MCF 10A (cell line): ENCODE measurements around the gene AGBL4. TPM values are rescaled to one million over a fixed set of nuclear protein-coding genes. Genes with fewer than 3 reads are reported as not detected.
A peak's percentile ranks its signal among the peaks of the same experiment; 100 is the strongest.

ENCODE experiments used
- BruUV-seq: library from RNA; stranded (reverse); fragments of 400-500 nt; replicated peaks from 2 replicates; lab custom pipeline; 2021; lab: Mats Ljungman, UMichigan
- CTCF ChIA-PET: fragments of 300-600 bp; sonication (Branson Sonifier 250); formaldehyde crosslinking; extraction: SDS; loops from one replicate; lab custom pipeline; 2021; ENCODE audit warnings: antibody characterized with exemption, inconsistent platforms; lab: Yijun Ruan, JAX
- POLR2A ChIA-PET: fragments of 300-600, 350-650 bp; sonication (Branson Sonifier 250); formaldehyde crosslinking; extraction: SDS; loops from one replicate; lab custom pipeline; 2020; ENCODE audit warnings: antibody characterized with exemption, inconsistent platforms; lab: Yijun Ruan, JAX
- DNase-seq: peaks from one replicate; pipeline ENCODE4 v3.0.0-alpha.2; 2018; ENCODE audit not compliant: unreplicated experiment
- H3K27ac Mint-ChIP-seq: one replicate; pipeline ENCODE4 v1.8.0; 2022; ENCODE audit warnings: mild to moderate bottlenecking, low read depth, mixed read lengths; ENCODE audit not compliant: unreplicated experiment
- H3K27me3 Mint-ChIP-seq: one replicate; pipeline ENCODE4 v1.8.0; 2022; ENCODE audit warnings: mixed read lengths; ENCODE audit not compliant: insufficient read depth, unreplicated experiment
- H3K36me3 Mint-ChIP-seq: one replicate; pipeline ENCODE4 v1.8.0; 2022; ENCODE audit warnings: mild to moderate bottlenecking, moderate library complexity, mixed read lengths; ENCODE audit not compliant: insufficient read depth, unreplicated experiment
- H3K4me1 Mint-ChIP-seq: one replicate; pipeline ENCODE4 v1.8.0; 2022; ENCODE audit warnings: mixed read lengths; ENCODE audit not compliant: insufficient read depth, unreplicated experiment
- H3K4me3 Mint-ChIP-seq: one replicate; pipeline ENCODE4 v1.8.0; 2022; ENCODE audit warnings: mild to moderate bottlenecking, moderate library complexity, mixed read lengths; ENCODE audit not compliant: unreplicated experiment
- H3K9me3 Mint-ChIP-seq: one replicate; pipeline ENCODE4 v1.8.0; 2022; ENCODE audit warnings: mixed read lengths; ENCODE audit not compliant: unreplicated experiment
- CTCF ChIP-seq: fragments of 200-600 bp; IDR thresholded peaks from one replicate; pipeline ENCODE4 v1.8.0; 2022; ENCODE audit warnings: antibody characterized with exemption, mild to moderate bottlenecking; ENCODE audit not compliant: unreplicated experiment
- intact Hi-C: fragments of 100-400 bp; cut with micrococcal nuclease; formaldehyde crosslinking; loops from 2 replicates; pipeline ENCODE4 v1.14.1; 2022
- total RNA-seq: library from RNA; stranded (reverse); gene quantifications from 2 replicates; pipeline ENCODE4 v1.2.3, GENCODE V29; 2022

AGBL4 gene
- total RNA-seq, 1 experiment from 2014 or later = not detected

DNA sequence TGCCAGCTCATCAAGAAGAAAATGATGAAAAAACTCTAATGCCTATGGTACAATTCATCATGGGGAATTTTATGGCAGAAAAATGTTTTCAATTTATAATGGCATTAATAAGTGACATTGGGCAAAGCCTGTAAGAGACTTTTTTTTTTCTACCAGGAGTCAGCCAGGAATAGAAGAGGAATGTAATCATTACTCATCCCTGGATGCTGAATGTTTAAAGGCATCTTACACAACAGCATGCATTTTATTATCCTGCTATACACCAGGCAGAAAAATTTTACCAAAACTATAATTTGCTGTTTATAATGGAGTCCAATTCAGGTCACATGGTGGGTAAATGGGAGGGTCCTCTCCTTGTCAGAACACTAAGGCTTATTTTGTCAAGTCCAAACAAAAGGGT lies 1057.2 kb downstream of the AGBL4 start:
- no TSS peak for BruUV-seq
- Mint-ChIP-seq H3K4me1 (no peaks in the 10 kb centered on the region), H3K4me3 (no peak overlapping the region), H3K36me3 (no peaks in the 10 kb centered on the region), H3K27me3 (no peaks in the 10 kb centered on the region), H3K27ac (no peak overlapping the region), H3K9me3 (no peaks in the 10 kb centered on the region)
- POLR2A ChIA-PET = no interaction called here
- peak; percentile 4 for DNase-seq
- no peak for TF ChIP-seq CTCF
- CTCF ChIA-PET = interaction anchor here (0.7 to 1.2 kb wide), 3 partner anchors 15 to 83 kb away, joined by 3 to 4 read pairs (median 3); no protein-coding TSS in a partner anchor
- intact Hi-C loops = no loop called here

DNA sequence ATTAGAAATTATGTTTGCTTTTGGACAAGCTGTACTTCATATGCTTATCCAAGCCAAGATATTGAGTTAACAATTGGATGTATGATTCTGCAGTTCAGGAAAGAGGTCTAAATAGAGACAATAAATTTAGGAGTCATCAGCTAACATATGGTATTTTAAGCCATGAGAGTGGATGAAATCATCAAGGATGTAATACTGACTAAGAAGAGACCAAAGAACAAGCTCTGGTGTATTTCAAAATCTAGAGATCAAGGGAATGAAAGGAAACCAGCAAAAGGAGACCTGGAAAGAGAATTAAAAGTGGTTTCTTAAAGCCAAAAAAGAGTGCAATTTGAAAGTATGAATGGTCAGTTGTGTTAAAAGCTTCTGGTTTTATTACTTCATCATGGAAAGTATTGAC lies 1063.4 kb downstream of the AGBL4 start:
- ChIA-PET POLR2A (no interaction called here), CTCF (interaction anchor here (1.0 kb wide), 1 partner anchor 169 kb away, joined by 4 read pairs; no protein-coding TSS in a partner anchor)
- H3K36me3 Mint-ChIP-seq = no peaks in the 10 kb centered on the region
- no peak overlapping the region for H3K4me3 Mint-ChIP-seq
- no peaks in the 10 kb centered on the region for H3K27me3 Mint-ChIP-seq
- BruUV-seq = no TSS peak
- DNase-seq = no peak
- intact Hi-C loops = no loop called here
- H3K9me3 Mint-ChIP-seq = no peaks in the 10 kb centered on the region
- no peak for TF ChIP-seq CTCF
- no peaks in the 10 kb centered on the region for H3K4me1 Mint-ChIP-seq
- H3K27ac Mint-ChIP-seq = no peak overlapping the region

DNA sequence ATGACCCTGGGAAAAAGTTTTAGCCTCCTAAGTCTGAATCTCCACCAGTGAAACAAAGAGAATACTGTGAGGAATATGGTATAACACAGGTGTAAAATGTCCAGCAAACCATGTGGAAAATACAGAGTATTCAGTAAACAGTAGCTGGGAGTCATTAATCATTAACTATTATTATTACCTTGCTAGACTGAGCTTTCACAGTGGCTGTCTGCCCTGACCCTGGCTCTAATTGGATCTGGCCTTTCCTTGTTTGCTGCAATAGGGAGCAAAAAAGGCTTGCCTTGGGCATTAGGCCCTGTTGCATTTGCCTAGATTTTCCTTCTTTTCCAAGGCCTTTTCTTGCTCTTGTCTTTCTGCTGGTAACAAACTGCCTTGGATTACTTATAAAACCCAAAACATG lies 1068.0 kb downstream of the AGBL4 start:
- no peaks in the 10 kb centered on the region for H3K9me3 Mint-ChIP-seq
- POLR2A ChIA-PET = no interaction called here
- TF ChIP-seq CTCF = no peak
- BruUV-seq = no TSS peak
- no peak for DNase-seq
- H3K27ac Mint-ChIP-seq = no peak overlapping the region
- CTCF ChIA-PET = interaction anchor here (0.5 kb wide), 1 partner anchor 383 kb away, joined by 3 read pairs; no protein-coding TSS in a partner anchor
- H3K27me3 Mint-ChIP-seq = no peaks in the 10 kb centered on the region
- no peaks in the 10 kb centered on the region for H3K36me3 Mint-ChIP-seq
- intact Hi-C loops = no loop called here
- no peaks in the 10 kb centered on the region for H3K4me1 Mint-ChIP-seq
- no peak overlapping the region for H3K4me3 Mint-ChIP-seq

GRCh38 chr1:48953617-48954016 lies 1070.1 kb downstream of the AGBL4 start:
- no TSS peak for BruUV-seq
- intact Hi-C loops = no loop called here
- no peak for TF ChIP-seq CTCF
- CTCF ChIA-PET = interaction anchor here (0.6 kb wide), 1 partner anchor 540 kb away, joined by 3 read pairs; no protein-coding TSS in a partner anchor
- Mint-ChIP-seq H3K27ac (no peak overlapping the region), H3K9me3 (no peaks in the 10 kb centered on the region), H3K36me3 (no peaks in the 10 kb centered on the region), H3K27me3 (no peaks in the 10 kb centered on the region), H3K4me3 (no peak overlapping the region), H3K4me1 (no peaks in the 10 kb centered on the region)
- no peak for DNase-seq
- POLR2A ChIA-PET = no interaction called here
